Vagina (tissue), 2 donors: Measurements from ENCODE around the gene MS4A1. TPM values are rescaled to one million over a fixed set of nuclear protein-coding genes. Genes with fewer than 3 reads are reported as not detected.
"Not testable (repeated sequence)": the region's sequence is repeated elsewhere in the genome, so short reads cannot be mapped to it uniquely, and the experiment has no call there.

Experiments used
- DNase-seq, 2 donors: peaks; one replicate each; pipeline ENCODE4 v3.0.0-alpha.2; 2017; ENCODE audit errors: extremely low spot score in 2 of 2
- H3K27ac ChIP-seq: fragments of 200-600 bp; sonication (generic); one replicate; pipeline ENCODE4 v1.5.1; 2019
- H3K27me3 ChIP-seq: fragments of 200-600 bp; sonication (generic); one replicate; pipeline ENCODE4 v1.5.1; 2019
- H3K36me3 ChIP-seq, 2 donors: fragments of 200-600 bp; sonication (generic); one replicate each; pipeline ENCODE4 v1.5.1; 2017 to 2019
- H3K4me1 ChIP-seq: fragments of 200-600 bp; sonication (generic); one replicate; pipeline ENCODE4 v1.5.1; 2019
- H3K4me3 ChIP-seq, 2 donors: fragments of 200-600 bp; sonication (generic); 1 replicate in 1 of 2; 2 replicates in 1 of 2; pipeline ENCODE4 v1.5.1; 2016 to 2019
- H3K9me3 ChIP-seq: fragments of 200-600 bp; sonication (generic); one replicate; pipeline ENCODE4 v1.5.1; 2019
- CTCF ChIP-seq, 3 experiments: fragments of 450-650 bp in 2 of 3; fragments of 200-600 bp in 1 of 3; sonication (generic) in 1 of 3; IDR thresholded peaks; one replicate each; pipeline ENCODE4 v1.5.1; 2017 to 2019; ENCODE audit warnings: antibody characterized with exemption in 3 of 3, mild to moderate bottlenecking in 2 of 3, moderate library complexity in 2 of 3
- POLR2A ChIP-seq, 2 donors: fragments of 450-650 bp; IDR thresholded peaks; one replicate each; pipeline ENCODE4 v1.6.1; 2017; ENCODE audit warnings: antibody characterized with exemption in 2 of 2, mild to moderate bottlenecking in 2 of 2, moderate library complexity in 2 of 2
- POLR2AphosphoS5 ChIP-seq, 2 donors: sonication (generic); formaldehyde crosslinking; IDR thresholded peaks; one replicate each; pipeline ENCODE4 v1.9.0; 2017; ENCODE audit warnings: antibody characterized with exemption in 2 of 2, mild to moderate bottlenecking in 2 of 2, low read depth in 1 of 2; ENCODE audit not compliant: insufficient read depth in 1 of 2
- intact Hi-C: fragments of 100-400 bp; cut with DNase I; formaldehyde crosslinking; loops from one replicate; pipeline ENCODE4 v1.15.1; 2023
- total RNA-seq: library from RNA; depleted of rRNA; stranded (reverse); fragments of >200 nt; gene quantifications from one replicate; pipeline ENCODE4 v1.2.3, GENCODE V29; 2016

The MS4A1 gene
- total RNA-seq, 1 donor from 2014 or later = not detected

GRCh38 chr11:60431251-60431650 lies 24.4 kb upstream of the MS4A1 start:
- Histone ChIP-seq H3K4me1 (no peaks in the 10 kb centered on the region), H3K4me3 (no peak overlapping the region), H3K9me3 (no peaks in the 10 kb centered on the region), H3K36me3 (no peaks in the 10 kb centered on the region), H3K27me3 (no peaks in the 10 kb centered on the region), H3K27ac (no peak overlapping the region)
- TF ChIP-seq POLR2AphosphoS5 (IDR thresholded peaks at IDR 0.05; ENCODE audit: insufficient read depth in 1 of 2, low read depth in 1 of 2) (no peak), POLR2A (IDR thresholded peaks at IDR 0.05) (no peak), CTCF (IDR thresholded peaks at IDR 0.05) (no peak)
- DNase-seq = no peak
- intact Hi-C loops = no loop called here

GRCh38 chr11:60433401-60433800 lies 22.2 kb upstream of the MS4A1 start:
- H3K36me3 ChIP-seq = no peaks in the 10 kb centered on the region
- no peak for TF ChIP-seq POLR2A (IDR thresholded peaks at IDR 0.05)
- TF ChIP-seq CTCF (IDR thresholded peaks at IDR 0.05) = no peak
- TF ChIP-seq POLR2AphosphoS5 (IDR thresholded peaks at IDR 0.05; ENCODE audit: insufficient read depth in 1 of 2, low read depth in 1 of 2) = no peak
- DNase-seq = no peak
- no peak overlapping the region for H3K4me3 ChIP-seq
- no peak overlapping the region for H3K27ac ChIP-seq
- no peaks in the 10 kb centered on the region for H3K9me3 ChIP-seq
- no peaks in the 10 kb centered on the region for H3K4me1 ChIP-seq
- no peaks in the 10 kb centered on the region for H3K27me3 ChIP-seq
- intact Hi-C loops = no loop called here

GRCh38 chr11:60447070-60447469 lies 8.6 kb upstream of the MS4A1 start:
- no peaks in the 10 kb centered on the region for H3K27me3 ChIP-seq
- no peak overlapping the region for H3K4me3 ChIP-seq
- intact Hi-C loops = no loop called here
- H3K4me1 ChIP-seq = no peaks in the 10 kb centered on the region
- H3K27ac ChIP-seq = no peak overlapping the region
- no peak for TF ChIP-seq POLR2A (IDR thresholded peaks at IDR 0.05)
- TF ChIP-seq CTCF (IDR thresholded peaks at IDR 0.05) = no peak
- TF ChIP-seq POLR2AphosphoS5 (IDR thresholded peaks at IDR 0.05; ENCODE audit: insufficient read depth in 1 of 2, low read depth in 1 of 2) = no peak
- H3K36me3 ChIP-seq = no peaks in the 10 kb centered on the region
- DNase-seq = no peak
- no peaks in the 10 kb centered on the region for H3K9me3 ChIP-seq

GRCh38 chr11:60447846-60448245 lies 7.8 kb upstream of the MS4A1 start:
- H3K4me3 ChIP-seq = no peak overlapping the region
- no peaks in the 10 kb centered on the region for H3K9me3 ChIP-seq
- H3K27me3 ChIP-seq = no peaks in the 10 kb centered on the region
- H3K4me1 ChIP-seq = no peaks in the 10 kb centered on the region
- TF ChIP-seq POLR2AphosphoS5 (IDR thresholded peaks at IDR 0.05; ENCODE audit: insufficient read depth in 1 of 2, low read depth in 1 of 2) (no peak), POLR2A (IDR thresholded peaks at IDR 0.05) (no peak), CTCF (IDR thresholded peaks at IDR 0.05) (no peak)
- no peaks in the 10 kb centered on the region for H3K36me3 ChIP-seq
- H3K27ac ChIP-seq = no peak overlapping the region
- intact Hi-C loops = no loop called here
- DNase-seq = no peak

GRCh38 chr11:60451185-60451584 lies 4.5 kb upstream of the MS4A1 start:
- intact Hi-C loops, H3K27ac ChIP-seq, DNase-seq, H3K36me3 ChIP-seq, H3K9me3 ChIP-seq, H3K4me3 ChIP-seq, H3K27me3 ChIP-seq, H3K4me1 ChIP-seq: not testable (repeated sequence)

GRCh38 chr11:60454212-60454611 lies 1.4 kb upstream of the MS4A1 start:
- Histone ChIP-seq H3K9me3 (no peaks in the 10 kb centered on the region), H3K27ac (no peak overlapping the region), H3K4me3 (no peak overlapping the region), H3K36me3 (no peaks in the 10 kb centered on the region), H3K4me1 (no peaks in the 10 kb centered on the region), H3K27me3 (no peaks in the 10 kb centered on the region)
- intact Hi-C loops = no loop called here
- DNase-seq = no peak
- no peak for TF ChIP-seq CTCF (IDR thresholded peaks at IDR 0.05)
- no peak for TF ChIP-seq POLR2A (IDR thresholded peaks at IDR 0.05)
- no peak for TF ChIP-seq POLR2AphosphoS5 (IDR thresholded peaks at IDR 0.05; ENCODE audit: insufficient read depth in 1 of 2, low read depth in 1 of 2)
